K562 (cell line): Measurements from ENCODE around the gene MYMX. TPM values are rescaled to one million over a fixed set of nuclear protein-coding genes. Genes with fewer than 3 reads are reported as not detected.

Experiments used
- ARID3B ChIP-seq: fragments of 250-450 bp; sonication (Bioruptor Pico); IDR thresholded peaks from 2 replicates; pipeline ENCODE4 v1.4.0; 2020; ENCODE audit warnings: borderline replicate concordance
- ATF4 ChIP-seq: fragments of 450-650 bp; formaldehyde crosslinking; IDR thresholded peaks from 2 replicates; pipeline ENCODE4 v1.4.0; 2022; ENCODE audit warnings: mild to moderate bottlenecking, moderate library complexity
- ERF ChIP-seq: fragments of 450-650 bp; formaldehyde crosslinking; IDR thresholded peaks from 2 replicates; pipeline ENCODE4 v1.4.0; 2020; ENCODE audit warnings: mild to moderate bottlenecking, mixed read lengths
- GATAD2A ChIP-seq: fragments of 450-650 bp; IDR thresholded peaks from 2 replicates; pipeline ENCODE4 v1.6.1; 2017
- GTF3C2 ChIP-seq: IDR thresholded peaks from 3 replicates; pipeline ENCODE4 v1.6.1; 2011; ENCODE audit warnings: borderline replicate concordance, mild to moderate bottlenecking, moderate library complexity; ENCODE audit not compliant: insufficient read length; ENCODE audit errors: extremely low read depth
- ILF3 ChIP-seq: fragments of 450-650 bp; IDR thresholded peaks from 2 replicates; pipeline ENCODE4 v1.6.1; 2018; ENCODE audit warnings: antibody characterized with exemption, mild to moderate bottlenecking, moderate library complexity, borderline replicate concordance
- LCOR ChIP-seq: sonication (generic); formaldehyde crosslinking; IDR thresholded peaks from 2 replicates; pipeline ENCODE4 v1.8.0; 2022; ENCODE audit warnings: mild to moderate bottlenecking, missing genetic modification reagents
- LEF1 ChIP-seq: fragments of 450-650 bp; IDR thresholded peaks from 2 replicates; pipeline ENCODE4 v1.6.1; 2016; ENCODE audit warnings: mild to moderate bottlenecking
- NCOA1 ChIP-seq: fragments of 450-650 bp; IDR thresholded peaks from 2 replicates; pipeline ENCODE4 v1.6.1; 2016; ENCODE audit warnings: low read depth
- NFE2L1 ChIP-seq: fragments of 450-650 bp; IDR thresholded peaks from 2 replicates; pipeline ENCODE4 v1.6.1; 2016; ENCODE audit warnings: missing genetic modification characterization, low read depth, mild to moderate bottlenecking, missing compliant biosample characterization, moderate library complexity, borderline replicate concordance
- PRMT5 ChIP-seq: sonication (generic); formaldehyde crosslinking; IDR thresholded peaks from 2 replicates; pipeline ENCODE4 v1.5.0; 2020; ENCODE audit warnings: missing genetic modification reagents
- SLC30A9 ChIP-seq: fragments of 250-450 bp; sonication (Bioruptor Pico); IDR thresholded peaks from 2 replicates; pipeline ENCODE4 v1.8.0; 2022; ENCODE audit warnings: mild to moderate bottlenecking, moderate library complexity
- SMC3 ChIP-seq: conservative IDR thresholded peaks from 2 replicates; pipeline ENCODE4 v1.6.1; 2011; ENCODE audit warnings: low read depth, low read length, improper control_type of control experiment; ENCODE audit not compliant: insufficient read depth
- TEAD1 ChIP-seq, 2 experiments: fragments of 450-650 bp in 1 of 2; sonication (generic) in 1 of 2; formaldehyde crosslinking; IDR thresholded peaks; 2 replicates each; pipeline versions ENCODE4 v1.4.0 to v1.8.0; 2020 to 2022; ENCODE audit warnings: mild to moderate bottlenecking in 2 of 2, missing genetic modification reagents in 1 of 2
- TSC22D4 ChIP-seq: fragments of 450-650 bp; IDR thresholded peaks from 2 replicates; pipeline ENCODE4 v1.6.1; 2016; ENCODE audit warnings: missing genetic modification characterization, missing biosample characterization, control low read depth
- ZNF436 ChIP-seq: fragments of 250-450, 450-650 bp; sonication (Bioruptor Pico); formaldehyde crosslinking; IDR thresholded peaks from 2 replicates; pipeline ENCODE4 v1.7.0; 2020; ENCODE audit warnings: mild to moderate bottlenecking
- ZNF589 ChIP-seq: fragments of 200-800 bp; sonication (Bioruptor generic); IDR thresholded peaks from 2 replicates; pipeline ENCODE4 v1.6.1; 2016; ENCODE audit warnings: low read depth, missing genetic modification characterization, missing compliant biosample characterization
- ZNF609 ChIP-seq: sonication (generic); formaldehyde crosslinking; IDR thresholded peaks from 2 replicates; pipeline ENCODE4 v1.8.1; 2023; ENCODE audit warnings: missing genetic modification reagents, mild to moderate bottlenecking, borderline replicate concordance
- polyA plus RNA-seq, 8 experiments: library from polyadenylated mRNA; depleted of rRNA in 4 of 8; stranded (reverse) in 5 of 8; unstranded in 3 of 8; fragments of >200 nt; fragmentation: Nextera tagmentation in 2 of 8; fragmentation: Illumina TruSeq in 1 of 8; extraction: Ambion mirVana in 2 of 8; extraction: Trizol in 1 of 8; gene quantifications; 2 replicates each; pipeline versions ENCODE4 v1.2.1 to v1.2.3, GENCODE V29; 2011 to 2014; ENCODE audit warnings: inconsistent platforms in 1 of 8, missing spikeins in 1 of 8
- total RNA-seq, 7 experiments: library from RNA; depleted of rRNA in 6 of 7; stranded (reverse); fragments of >200 nt in 6 of 7; fragmentation: Illumina TruSeq in 2 of 7; extraction: Trizol in 2 of 7; gene quantifications; 2 replicates each; pipeline versions ENCODE4 v1.2.1 to v1.2.3, GENCODE V29; 2011 to 2021; ENCODE audit warnings: low replicate concordance in 1 of 7

The MYMX gene
- total and polyA plus RNA-seq, 9 of the 15 experiments (the other 6 are each of a cell fraction or from before 2014, with no cell fraction given), result 0.12 TPM; not detected in 8

GRCh38 chr6:44225579-44226325, 9.0 kb downstream of the MYMX start (continued):
- TF ChIP-seq SLC30A9 (CRISPR knock-in tag) (no peak), LEF1 (peak; percentile 88), ILF3 (no peak), NCOA1 (peak; percentile 67; the same call in 1 of the 2 replicates), NFE2L1 (tag) (no peak), ZNF436 (no peak), ARID3B (no peak), ZNF589 (peak; percentile 84), GTF3C2 (no peak), SMC3 (no peak), ERF (CRISPR knock-in tag) (no peak), ZNF609 (no peak), TEAD1 (CRISPR knock-in tag; IDR thresholded peaks at IDR 0.05) (peak in 1 of 2 experiments; percentile 6; a peak in 1 of 4 replicates), LCOR (CRISPR knock-in tag) (no peak), PRMT5 (no peak), ATF4 (no peak), TSC22D4 (tag) (no peak), GATAD2A (peak; percentile 77)
